ENCODE results near the gene RGS9.

Gene RGS9

GRCh38 chr17:65143889-65144604 is 6.9 kb downstream of the RGS9 start:
- H2BK15ac ChIP-seq (ENCODE audit: low read length) = no peak overlapping the region
- no peak overlapping the region for H2BK12ac ChIP-seq (ENCODE audit: low read length)
- H3K36me3 ChIP-seq (replicated peaks in 1 of 2; ENCODE audit: control insufficient read depth in 2 of 2, insufficient read depth in 2 of 2, low read length in 2 of 2) = no peaks in the 10 kb centered on the region
- H3K18ac ChIP-seq (ENCODE audit: low read length) = peak overlapping the region; percentile 8
- peaks cover 14% of the 10 kb centered on the region in 2 donors for H3K4me1 ChIP-seq (ENCODE audit: control insufficient read depth in 2 of 2, insufficient read depth in 1 of 2, low read depth in 1 of 2, low read length in 2 of 2)
- H3K4me2 ChIP-seq (ENCODE audit: insufficient read depth, low read length, poor library complexity, severe bottlenecking) = no peak overlapping the region
- no peaks in the 10 kb centered on the region for H3K79me1 ChIP-seq (ENCODE audit: low read depth, low read length)
- peak overlapping the region in 1 of 2 donors; percentile 12 for H3K4me3 ChIP-seq (ENCODE audit: low read length in 2 of 2)
- no peak overlapping the region for H2BK120ac ChIP-seq (ENCODE audit: low read depth, low read length)
- H2AFZ ChIP-seq (ENCODE audit: low read length) = peak overlapping the region; percentile 39
- peaks cover 0 to 8% (median 0%) of the 10 kb centered on the region in 3 experiments for H3K27me3 ChIP-seq (ENCODE audit: control insufficient read depth in 3 of 3, insufficient read depth in 3 of 3, low read depth in 1 of 3, low read length in 3 of 3)
- H3K27ac ChIP-seq (replicated peaks; ENCODE audit: low read length) = no peak overlapping the region
- no peak overlapping the region for H3K23ac ChIP-seq (ENCODE audit: low read depth, low read length, poor library complexity)
- H4K91ac ChIP-seq (ENCODE audit: low read depth, low read length, poor library complexity) = no peak overlapping the region
- no peak overlapping the region for H4K8ac ChIP-seq (ENCODE audit: low read depth, low read length)
- no peak overlapping the region for H3K14ac ChIP-seq (ENCODE audit: low read length)
- no peak overlapping the region for H3K4ac ChIP-seq (ENCODE audit: low read length)
- H3K9me3 ChIP-seq (replicated peaks in 1 of 2; ENCODE audit: control insufficient read depth in 2 of 2, insufficient read depth in 1 of 2, low read depth in 1 of 2, low read length in 2 of 2) = no peaks in the 10 kb centered on the region
- H2AK5ac ChIP-seq (ENCODE audit: low read depth, low read length) = no peak overlapping the region
- DNase-seq (ENCODE audit: low spot score) = no peak
- no CpG with 5 or more reads among the region's 21 CpGs for WGBS, 2 donors (ENCODE audit: extremely low coverage in 2 of 2, insufficient read length in 2 of 2, insufficient replicate concordance in 1 of 2)
- H2BK5ac ChIP-seq (ENCODE audit: low read length) = no peak overlapping the region
- no peak overlapping the region for H3K9ac ChIP-seq (ENCODE audit: low read depth, low read length, poor library complexity)

GRCh38 chr17:65145743-65146142 is 8.6 kb downstream of the RGS9 start:
- H2BK15ac ChIP-seq (ENCODE audit: low read length) = no peak overlapping the region
- WGBS, 2 donors (ENCODE audit: extremely low coverage in 2 of 2, insufficient read length in 2 of 2, insufficient replicate concordance in 1 of 2) = no CpG with 5 or more reads among the region's 11 CpGs
- H3K79me1 ChIP-seq (ENCODE audit: low read depth, low read length) = no peaks in the 10 kb centered on the region
- H4K8ac ChIP-seq (ENCODE audit: low read depth, low read length) = no peak overlapping the region
- no peak overlapping the region for H3K4ac ChIP-seq (ENCODE audit: low read length)
- no peak overlapping the region for H2BK120ac ChIP-seq (ENCODE audit: low read depth, low read length)
- peaks cover 0 to 7% (median 0%) of the 10 kb centered on the region in 3 experiments for H3K27me3 ChIP-seq (ENCODE audit: control insufficient read depth in 3 of 3, insufficient read depth in 3 of 3, low read depth in 1 of 3, low read length in 3 of 3)
- H3K4me3 ChIP-seq (ENCODE audit: low read length in 2 of 2) = no peak overlapping the region
- no peak overlapping the region for H3K23ac ChIP-seq (ENCODE audit: low read depth, low read length, poor library complexity)
- no peak overlapping the region for H4K91ac ChIP-seq (ENCODE audit: low read depth, low read length, poor library complexity)
- no peaks in the 10 kb centered on the region for H3K36me3 ChIP-seq (replicated peaks in 1 of 2; ENCODE audit: control insufficient read depth in 2 of 2, insufficient read depth in 2 of 2, low read length in 2 of 2)
- peaks cover 8 to 10% of the 10 kb centered on the region in 2 donors for H3K4me1 ChIP-seq (ENCODE audit: control insufficient read depth in 2 of 2, insufficient read depth in 1 of 2, low read depth in 1 of 2, low read length in 2 of 2)
- no peak for DNase-seq (ENCODE audit: low spot score)
- H2BK5ac ChIP-seq (ENCODE audit: low read length) = no peak overlapping the region
- H3K4me2 ChIP-seq (ENCODE audit: insufficient read depth, low read length, poor library complexity, severe bottlenecking) = no peak overlapping the region
- H2AK5ac ChIP-seq (ENCODE audit: low read depth, low read length) = no peak overlapping the region
- no peak overlapping the region for H3K9ac ChIP-seq (ENCODE audit: low read depth, low read length, poor library complexity)
- H2BK12ac ChIP-seq (ENCODE audit: low read length) = no peak overlapping the region
- H3K14ac ChIP-seq (ENCODE audit: low read length) = no peak overlapping the region
- H3K27ac ChIP-seq (replicated peaks; ENCODE audit: low read length) = no peak overlapping the region
- H3K18ac ChIP-seq (ENCODE audit: low read length) = no peak overlapping the region
- H3K9me3 ChIP-seq (replicated peaks in 1 of 2; ENCODE audit: control insufficient read depth in 2 of 2, insufficient read depth in 1 of 2, low read depth in 1 of 2, low read length in 2 of 2) = peaks cover 0 to 2% of the 10 kb centered on the region in 2 donors
- no peak overlapping the region for H2AFZ ChIP-seq (ENCODE audit: low read length)

GRCh38 chr17:65147955-65148354 is 10.8 kb downstream of the RGS9 start:
- Histone ChIP-seq H3K9me3 (replicated peaks in 1 of 2; ENCODE audit: control insufficient read depth in 2 of 2, insufficient read depth in 1 of 2, low read depth in 1 of 2, low read length in 2 of 2) (peaks cover 0 to 2% of the 10 kb centered on the region in 2 donors), H4K91ac (ENCODE audit: low read depth, low read length, poor library complexity) (no peak overlapping the region), H4K8ac (ENCODE audit: low read depth, low read length) (no peak overlapping the region), H3K79me1 (ENCODE audit: low read depth, low read length) (no peaks in the 10 kb centered on the region), H2BK5ac (ENCODE audit: low read length) (no peak overlapping the region), H3K4ac (ENCODE audit: low read length) (no peak overlapping the region), H3K9ac (ENCODE audit: low read depth, low read length, poor library complexity) (no peak overlapping the region), H2AK5ac (ENCODE audit: low read depth, low read length) (no peak overlapping the region), H3K23ac (ENCODE audit: low read depth, low read length, poor library complexity) (no peak overlapping the region), H3K14ac (ENCODE audit: low read length) (no peak overlapping the region), H3K27me3 (ENCODE audit: control insufficient read depth in 3 of 3, insufficient read depth in 3 of 3, low read depth in 1 of 3, low read length in 3 of 3) (no peaks in the 10 kb centered on the region), H2BK15ac (ENCODE audit: low read length) (no peak overlapping the region), H3K4me3 (ENCODE audit: low read length in 2 of 2) (no peak overlapping the region), H2BK120ac (ENCODE audit: low read depth, low read length) (no peak overlapping the region), H3K36me3 (replicated peaks in 1 of 2; ENCODE audit: control insufficient read depth in 2 of 2, insufficient read depth in 2 of 2, low read length in 2 of 2) (no peaks in the 10 kb centered on the region), H2AFZ (ENCODE audit: low read length) (no peak overlapping the region), H3K27ac (replicated peaks; ENCODE audit: low read length) (no peak overlapping the region), H3K4me1 (ENCODE audit: control insufficient read depth in 2 of 2, insufficient read depth in 1 of 2, low read depth in 1 of 2, low read length in 2 of 2) (peaks cover 8 to 10% of the 10 kb centered on the region in 2 donors), H3K4me2 (ENCODE audit: insufficient read depth, low read length, poor library complexity, severe bottlenecking) (no peak overlapping the region), H3K18ac (ENCODE audit: low read length) (no peak overlapping the region), H2BK12ac (ENCODE audit: low read length) (no peak overlapping the region)
- no CpG with 5 or more reads among the region's 4 CpGs for WGBS, 2 donors (ENCODE audit: extremely low coverage in 2 of 2, insufficient read length in 2 of 2, insufficient replicate concordance in 1 of 2)
- DNase-seq (ENCODE audit: low spot score) = no peak

GRCh38 chr17:65154770-65155589 is 17.8 kb downstream of the RGS9 start:
- H2AFZ ChIP-seq (ENCODE audit: low read length) = peak overlapping the region; percentile 62
- H3K4me3 ChIP-seq (ENCODE audit: low read length in 2 of 2) = no peak overlapping the region
- no CpG with 5 or more reads among the region's 4 CpGs for WGBS, 2 donors (ENCODE audit: extremely low coverage in 2 of 2, insufficient read length in 2 of 2, insufficient replicate concordance in 1 of 2)
- H2AK5ac ChIP-seq (ENCODE audit: low read depth, low read length) = no peak overlapping the region
- H3K27me3 ChIP-seq (ENCODE audit: control insufficient read depth in 3 of 3, insufficient read depth in 3 of 3, low read depth in 1 of 3, low read length in 3 of 3) = no peaks in the 10 kb centered on the region
- no peak overlapping the region for H3K14ac ChIP-seq (ENCODE audit: low read length)
- H4K91ac ChIP-seq (ENCODE audit: low read depth, low read length, poor library complexity) = no peak overlapping the region
- no peak overlapping the region for H2BK15ac ChIP-seq (ENCODE audit: low read length)
- no peak overlapping the region for H3K18ac ChIP-seq (ENCODE audit: low read length)
- no peak overlapping the region for H3K9ac ChIP-seq (ENCODE audit: low read depth, low read length, poor library complexity)
- H3K9me3 ChIP-seq (replicated peaks in 1 of 2; ENCODE audit: control insufficient read depth in 2 of 2, insufficient read depth in 1 of 2, low read depth in 1 of 2, low read length in 2 of 2) = peaks cover 0 to 4% of the 10 kb centered on the region in 2 donors
- H3K36me3 ChIP-seq (replicated peaks in 1 of 2; ENCODE audit: control insufficient read depth in 2 of 2, insufficient read depth in 2 of 2, low read length in 2 of 2) = no peaks in the 10 kb centered on the region
- H3K79me1 ChIP-seq (ENCODE audit: low read depth, low read length) = no peaks in the 10 kb centered on the region
- H3K4me2 ChIP-seq (ENCODE audit: insufficient read depth, low read length, poor library complexity, severe bottlenecking) = no peak overlapping the region
- peaks cover 5 to 12% of the 10 kb centered on the region in 2 donors for H3K4me1 ChIP-seq (ENCODE audit: control insufficient read depth in 2 of 2, insufficient read depth in 1 of 2, low read depth in 1 of 2, low read length in 2 of 2)
- DNase-seq (ENCODE audit: low spot score) = no peak
- H2BK5ac ChIP-seq (ENCODE audit: low read length) = no peak overlapping the region
- H3K4ac ChIP-seq (ENCODE audit: low read length) = no peak overlapping the region
- no peak overlapping the region for H3K27ac ChIP-seq (replicated peaks; ENCODE audit: low read length)
- no peak overlapping the region for H2BK120ac ChIP-seq (ENCODE audit: low read depth, low read length)
- H2BK12ac ChIP-seq (ENCODE audit: low read length) = no peak overlapping the region
- H4K8ac ChIP-seq (ENCODE audit: low read depth, low read length) = no peak overlapping the region
- H3K23ac ChIP-seq (ENCODE audit: low read depth, low read length, poor library complexity) = no peak overlapping the region

Measured in neuronal stem cell (in vitro differentiated cells).